OCI-LY3 (cell line): ENCODE results near the gene MYDGF.

Experiments
- H2AFZ ChIP-seq: fragments of 200-600, 300-600 bp; shearing (Covaris generic); 2 replicates; pipeline ENCODE4 v1.6.0; 2014; ENCODE audit warnings: antibody characterized with exemption, low read depth, low read length
- H3K27ac ChIP-seq: fragments of 200-600, 300-600 bp; sonication (generic); 2 replicates; pipeline ENCODE4 v1.5.1; 2014; ENCODE audit warnings: mild to moderate bottlenecking, low read length, moderate library complexity, mixed read lengths
- H3K27me3 ChIP-seq: fragments of 200-600, 300-600 bp; sonication (generic); 2 replicates; pipeline ENCODE4 v1.6.1; 2014; ENCODE audit warnings: low read depth, low read length, mixed read lengths
- H3K36me3 ChIP-seq: fragments of 200-600, 300-600 bp; sonication (generic); replicated peaks from 2 replicates; pipeline ENCODE3; 2014; ENCODE audit warnings: low read depth, low read length, mixed read lengths
- H3K4me1 ChIP-seq: fragments of 300-600, 200-600 bp; sonication (generic); 2 replicates; pipeline ENCODE4 v1.6.1; 2014; ENCODE audit warnings: low read length, mixed read lengths
- H3K4me2 ChIP-seq: fragments of 200-600, 300-600 bp; sonication (generic); 2 replicates; pipeline ENCODE4 v1.6.1; 2014; ENCODE audit warnings: low read length, mixed read lengths
- H3K4me3 ChIP-seq: fragments of 300-600, 200-600 bp; sonication (generic); 2 replicates; pipeline ENCODE4 v1.5.1; 2014; ENCODE audit warnings: antibody characterized with exemption, mild to moderate bottlenecking, low read length, moderate library complexity
- H3K79me2 ChIP-seq: fragments of 300-600, 200-600 bp; shearing (Covaris generic); 2 replicates; pipeline ENCODE4 v1.6.1; 2014; ENCODE audit warnings: mild to moderate bottlenecking, low read length, mixed read lengths
- H3K9ac ChIP-seq: fragments of 300-600, 200-600 bp; shearing (Covaris generic); 2 replicates; pipeline ENCODE4 v1.6.0; 2014; ENCODE audit warnings: mild to moderate bottlenecking, low read length, moderate library complexity
- H3K9me3 ChIP-seq: fragments of 200-600, 300-600 bp; shearing (Covaris generic); 2 replicates; pipeline ENCODE4 v1.6.1; 2014; ENCODE audit warnings: low read length, mixed read lengths; ENCODE audit not compliant: insufficient read depth
- H4K20me1 ChIP-seq: fragments of 200-600, 300-600 bp; sonication (generic); 2 replicates; pipeline ENCODE4 v1.6.1; 2016; ENCODE audit warnings: low read length, mixed read lengths; ENCODE audit not compliant: insufficient read depth
- CTCF ChIP-seq: fragments of 200-600, 300-600 bp; sonication (generic); IDR thresholded peaks from 2 replicates; pipeline ENCODE4 v1.5.1; 2014; ENCODE audit warnings: antibody characterized with exemption, low read length, low read depth
- EZH2phosphoT487 ChIP-seq: fragments of 200-600 bp; shearing (Covaris generic); IDR thresholded peaks from 2 replicates; pipeline ENCODE4 v1.6.1; 2018; ENCODE audit warnings: antibody characterized with exemption, mixed run types, low read depth

Gene MYDGF

GRCh38 chr19:4713384-4713951 is 43.3 kb upstream of the MYDGF start:
- Histone ChIP-seq H3K79me2 (no peaks in the 10 kb centered on the region), H3K9me3 (no peaks in the 10 kb centered on the region), H2AFZ (no peak overlapping the region), H3K4me3 (no peak overlapping the region), H3K27me3 (no peaks in the 10 kb centered on the region), H3K27ac (no peak overlapping the region), H3K4me2 (no peak overlapping the region), H3K36me3 (peaks cover 56% of the 10 kb centered on the region), H3K4me1 (no peaks in the 10 kb centered on the region), H3K9ac (no peak overlapping the region), H4K20me1 (no peaks in the 10 kb centered on the region)
- TF ChIP-seq EZH2phosphoT487 (no peak), CTCF (no peak)

GRCh38 chr19:4712771-4713170 is 42.6 kb upstream of the MYDGF start:
- Histone ChIP-seq H3K9ac (no peak overlapping the region), H4K20me1 (no peaks in the 10 kb centered on the region), H3K27me3 (no peaks in the 10 kb centered on the region), H3K27ac (no peak overlapping the region), H2AFZ (no peak overlapping the region), H3K36me3 (peaks cover 58% of the 10 kb centered on the region), H3K9me3 (no peaks in the 10 kb centered on the region), H3K79me2 (no peaks in the 10 kb centered on the region), H3K4me3 (no peak overlapping the region), H3K4me2 (no peak overlapping the region), H3K4me1 (no peaks in the 10 kb centered on the region)
- TF ChIP-seq EZH2phosphoT487 (no peak), CTCF (no peak)

DNA sequence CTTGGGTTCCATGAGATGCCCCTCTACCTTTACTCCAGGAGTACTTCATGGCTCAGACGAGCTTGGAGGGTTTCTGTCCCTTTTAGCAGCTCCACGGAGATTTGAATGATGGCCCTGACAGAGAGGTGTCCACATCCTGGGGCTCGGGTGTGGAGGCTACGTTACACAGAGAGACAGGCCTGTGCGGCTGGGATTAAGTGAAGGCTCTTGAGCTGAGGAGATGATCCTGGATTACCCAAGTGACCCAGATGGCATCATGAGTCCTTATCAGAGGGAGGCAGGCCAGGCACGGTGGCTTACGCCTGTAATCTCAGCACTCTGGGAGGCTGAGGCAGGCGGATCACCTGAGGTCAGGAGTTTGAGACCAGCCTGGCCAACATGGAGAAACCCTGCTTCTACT is 41.1 kb upstream of the MYDGF start:
- Histone ChIP-seq H4K20me1 (no peaks in the 10 kb centered on the region), H3K4me2 (no peak overlapping the region), H3K27ac (no peak overlapping the region), H3K9ac (no peak overlapping the region), H3K27me3 (no peaks in the 10 kb centered on the region), H3K36me3 (peaks cover 47% of the 10 kb centered on the region), H2AFZ (no peak overlapping the region), H3K4me3 (no peak overlapping the region), H3K4me1 (no peaks in the 10 kb centered on the region), H3K79me2 (no peaks in the 10 kb centered on the region), H3K9me3 (no peaks in the 10 kb centered on the region)
- TF ChIP-seq EZH2phosphoT487 (no peak), CTCF (no peak)

- Histone ChIP-seq H3K4me2 (no peak overlapping the region), H3K36me3 (peaks cover 42% of the 10 kb centered on the region)
Observed at GRCh38 chr19:4710281-4710600, 40.1 kb upstream of the MYDGF start.

More at GRCh38 chr19:4710281-4710600, 40.1 kb upstream of the MYDGF start:
- Histone ChIP-seq H2AFZ (no peak overlapping the region), H3K9me3 (no peaks in the 10 kb centered on the region), H3K27me3 (no peaks in the 10 kb centered on the region), H3K4me1 (no peaks in the 10 kb centered on the region), H3K9ac (no peak overlapping the region), H3K79me2 (no peaks in the 10 kb centered on the region), H3K27ac (no peak overlapping the region), H4K20me1 (no peaks in the 10 kb centered on the region), H3K4me3 (no peak overlapping the region)
- TF ChIP-seq CTCF (no peak), EZH2phosphoT487 (no peak)
